Muscle of leg (tissue), 11 donors: Measurements from ENCODE around the gene XRN1. TPM values are rescaled to one million over a fixed set of nuclear protein-coding genes. Genes with fewer than 3 reads are reported as not detected.
"Not testable (repeated sequence)": the region's sequence is repeated elsewhere in the genome, so short reads cannot be mapped to it uniquely, and the experiment has no call there.

Experiments
- DNase-seq: peaks from one replicate; pipeline ENCODE4 v3.0.0; 2013
- H3K27ac ChIP-seq: one replicate; pipeline ENCODE4 v1.5.1; 2013; ENCODE audit warnings: mild to moderate bottlenecking, low read length, control low read depth
- H3K27me3 ChIP-seq: one replicate; pipeline ENCODE4 v1.6.1; 2013; ENCODE audit warnings: low read length; ENCODE audit not compliant: control insufficient read depth, insufficient read depth
- H3K36me3 ChIP-seq: one replicate; pipeline ENCODE4 v1.6.1; 2013; ENCODE audit warnings: low read length; ENCODE audit not compliant: control insufficient read depth, insufficient read depth
- H3K4me1 ChIP-seq: one replicate; pipeline ENCODE4 v1.6.1; 2013; ENCODE audit warnings: low read length; ENCODE audit not compliant: control insufficient read depth, insufficient read depth
- H3K4me3 ChIP-seq: one replicate; pipeline ENCODE4 v1.5.1; 2013; ENCODE audit warnings: low read length, control low read depth
- H3K9me3 ChIP-seq: replicated peaks from 2 replicates; pipeline ENCODE4 v1.6.1; 2013; ENCODE audit warnings: low read depth, low read length; ENCODE audit not compliant: control insufficient read depth
- WGBS: methylation state at CpG from one replicate; pipeline ENCODE4 v1.1.5; 2013; ENCODE audit warnings: missing lambda C conversion rate; ENCODE audit not compliant: insufficient coverage; 5-methylcytosine and 5-hydroxymethylcytosine counted together
- polyA plus RNA-seq, 8 donors: library from polyadenylated mRNA; unstranded; fragments of 120-200 nt; gene quantifications; one replicate each; pipeline versions ENCODE4 v1.2.1 to v1.2.3, GENCODE V29; 2013; ENCODE audit warnings: inconsistent platforms in 1 of 8, low replicate concordance in 1 of 8; ENCODE audit not compliant: insufficient read length in 8 of 8, insufficient read depth in 1 of 8
- total RNA-seq: library from RNA; stranded (reverse); fragments of 120-200 nt; gene quantifications from one replicate; pipeline ENCODE4 v1.2.4, GENCODE V29; 2013

Gene XRN1
- total and polyA plus RNA-seq, 9 donors = 11.3 to 27.4 (median 15.1) TPM

GRCh38 chr3:142394921-142395622 is 52.8 kb downstream of the XRN1 start:
- WGBS = 95% methylated on average over 4 of the region's 4 CpGs
- no peak for DNase-seq
- Histone ChIP-seq H3K36me3 (peaks cover 28% of the 10 kb centered on the region), H3K4me1 (no peaks in the 10 kb centered on the region), H3K4me3 (no peak overlapping the region), H3K9me3 (no peaks in the 10 kb centered on the region), H3K27ac (no peak overlapping the region), H3K27me3 (no peaks in the 10 kb centered on the region)

GRCh38 chr3:142385078-142385477 is 62.8 kb downstream of the XRN1 start:
- Histone ChIP-seq H3K36me3 (peaks cover 29% of the 10 kb centered on the region), H3K9me3 (peaks cover 3% of the 10 kb centered on the region), H3K27me3 (no peaks in the 10 kb centered on the region), H3K4me1 (no peaks in the 10 kb centered on the region), H3K4me3 (no peak overlapping the region), H3K27ac (no peak overlapping the region)
- no peak for DNase-seq
- WGBS = no CpG with 5 or more reads among the region's 2 CpGs

GRCh38 chr3:142374687-142375086 is 73.2 kb downstream of the XRN1 start:
- H3K4me1 ChIP-seq = no peaks in the 10 kb centered on the region
- H3K27me3 ChIP-seq = no peaks in the 10 kb centered on the region
- no peak overlapping the region for H3K27ac ChIP-seq
- DNase-seq = no peak
- H3K9me3 ChIP-seq = no peaks in the 10 kb centered on the region
- WGBS = 100% methylated on average over 3 of the region's 3 CpGs
- no peak overlapping the region for H3K4me3 ChIP-seq
- H3K36me3 ChIP-seq = peaks cover 10% of the 10 kb centered on the region

GRCh38 chr3:142369576-142369975 is 78.3 kb downstream of the XRN1 start:
- H3K27ac ChIP-seq, H3K4me1 ChIP-seq, DNase-seq, H3K27me3 ChIP-seq, H3K4me3 ChIP-seq, H3K9me3 ChIP-seq: not testable (repeated sequence)
- 83% methylated on average over 1 of the region's 6 CpGs for WGBS
- H3K36me3 ChIP-seq = peaks cover 19% of the 10 kb centered on the region

- Histone ChIP-seq H3K27me3 (no peaks in the 10 kb centered on the region), H3K4me1 (no peaks in the 10 kb centered on the region), H3K27ac (no peak overlapping the region), H3K36me3 (peaks cover 19% of the 10 kb centered on the region), H3K4me3 (no peak overlapping the region), H3K9me3 (no peaks in the 10 kb centered on the region)
- WGBS = no CpG with 5 or more reads among the region's 1 CpG
- no peak for DNase-seq
Measured at GRCh38 chr3:142366434-142366833, 81.4 kb downstream of the XRN1 start.

GRCh38 chr3:142363936-142364467 is 83.8 kb downstream of the XRN1 start:
- DNase-seq = no peak
- H3K36me3 ChIP-seq = peaks cover 24% of the 10 kb centered on the region
- no peaks in the 10 kb centered on the region for H3K27me3 ChIP-seq
- no peaks in the 10 kb centered on the region for H3K9me3 ChIP-seq
- no peak overlapping the region for H3K27ac ChIP-seq
- H3K4me1 ChIP-seq = no peaks in the 10 kb centered on the region
- H3K4me3 ChIP-seq = no peak overlapping the region
- no CpG with 5 or more reads among the region's 2 CpGs for WGBS

- no CpG with 5 or more reads among the region's 2 CpGs for WGBS
Measured at GRCh38 chr3:142363433-142363832, 84.4 kb downstream of the XRN1 start.

GRCh38 chr3:142359367-142359766 is 88.5 kb downstream of the XRN1 start:
- no peaks in the 10 kb centered on the region for H3K4me1 ChIP-seq
- no peak for DNase-seq
- H3K27ac ChIP-seq = no peak overlapping the region
- no peak overlapping the region for H3K4me3 ChIP-seq
- H3K9me3 ChIP-seq = no peaks in the 10 kb centered on the region
- no CpG with 5 or more reads among the region's 2 CpGs for WGBS
- H3K27me3 ChIP-seq = no peaks in the 10 kb centered on the region
- peaks cover 41% of the 10 kb centered on the region for H3K36me3 ChIP-seq

More at GRCh38 chr3:142363433-142363832, 84.4 kb downstream of the XRN1 start:
- H3K27me3 ChIP-seq, H3K27ac ChIP-seq, H3K9me3 ChIP-seq, H3K4me3 ChIP-seq, DNase-seq, H3K4me1 ChIP-seq: not testable (repeated sequence)
- H3K36me3 ChIP-seq = peaks cover 23% of the 10 kb centered on the region

GRCh38 chr3:142356818-142357217 is 91.0 kb downstream of the XRN1 start:
- Histone ChIP-seq H3K4me1 (no peaks in the 10 kb centered on the region), H3K27ac (no peak overlapping the region), H3K27me3 (no peaks in the 10 kb centered on the region), H3K4me3 (no peak overlapping the region), H3K36me3 (peaks cover 35% of the 10 kb centered on the region), H3K9me3 (no peaks in the 10 kb centered on the region)
- 96% methylated on average over 3 of the region's 3 CpGs for WGBS
- no peak for DNase-seq

- Histone ChIP-seq H3K27me3 (no peaks in the 10 kb centered on the region), H3K4me3 (no peak overlapping the region), H3K4me1 (no peaks in the 10 kb centered on the region), H3K36me3 (peaks cover 37% of the 10 kb centered on the region), H3K27ac (no peak overlapping the region), H3K9me3 (no peaks in the 10 kb centered on the region)
- DNase-seq = no peak
- no CpG with 5 or more reads among the region's 3 CpGs for WGBS
Measured at GRCh38 chr3:142355692-142356091, 92.1 kb downstream of the XRN1 start.
